ENCODE measurements around the gene IL15RA.

Gene IL15RA

GRCh38 chr10:5933909-5934546 is 43.3 kb downstream of the IL15RA start:
- no peak overlapping the region for H3K4me3 ChIP-seq (ENCODE audit: severe bottlenecking)
- no peaks in the 10 kb centered on the region for H3K9me3 ChIP-seq (ENCODE audit: severe bottlenecking)
- ATAC-seq (ENCODE audit: low read depth) (no peak), DNase-seq (ENCODE audit: low spot score) (no peak)
- TF ChIP-seq CTCF (IDR thresholded peaks at IDR 0.05; ENCODE audit: poor library complexity, severe bottlenecking), result no peak
- H3K27me3 ChIP-seq (ENCODE audit: insufficient read depth, poor library complexity, severe bottlenecking), result no peaks in the 10 kb centered on the region
- H3K36me3 ChIP-seq (ENCODE audit: low read depth), result peaks cover 38% of the 10 kb centered on the region
- no peak overlapping the region for H3K27ac ChIP-seq (ENCODE audit: poor library complexity, severe bottlenecking)
- no peaks in the 10 kb centered on the region for H3K4me1 ChIP-seq (ENCODE audit: insufficient read depth, poor library complexity, severe bottlenecking)

- no peak for TF ChIP-seq CTCF (IDR thresholded peaks at IDR 0.05; ENCODE audit: poor library complexity, severe bottlenecking)
- Histone ChIP-seq H3K4me1 (ENCODE audit: insufficient read depth, poor library complexity, severe bottlenecking) (no peaks in the 10 kb centered on the region), H3K9me3 (ENCODE audit: severe bottlenecking) (no peaks in the 10 kb centered on the region), H3K27me3 (ENCODE audit: insufficient read depth, poor library complexity, severe bottlenecking) (no peaks in the 10 kb centered on the region), H3K4me3 (ENCODE audit: severe bottlenecking) (no peak overlapping the region), H3K36me3 (ENCODE audit: low read depth) (peaks cover 51% of the 10 kb centered on the region), H3K27ac (ENCODE audit: poor library complexity, severe bottlenecking) (no peak overlapping the region)
- DNase-seq (ENCODE audit: low spot score), result no peak
- ATAC-seq (ENCODE audit: low read depth), result no peak
These were observed 45.0 kb downstream of the IL15RA start for GRCh38 chr10:5932345-5932744.

GRCh38 chr10:5930272-5930671 is 47.1 kb downstream of the IL15RA start:
- Histone ChIP-seq H3K36me3 (ENCODE audit: low read depth) (peaks cover 68% of the 10 kb centered on the region), H3K4me3 (ENCODE audit: severe bottlenecking) (no peak overlapping the region), H3K4me1 (ENCODE audit: insufficient read depth, poor library complexity, severe bottlenecking) (no peaks in the 10 kb centered on the region), H3K27me3 (ENCODE audit: insufficient read depth, poor library complexity, severe bottlenecking) (no peaks in the 10 kb centered on the region), H3K9me3 (ENCODE audit: severe bottlenecking) (no peaks in the 10 kb centered on the region), H3K27ac (ENCODE audit: poor library complexity, severe bottlenecking) (no peak overlapping the region)
- ATAC-seq (ENCODE audit: low read depth), result no peak
- TF ChIP-seq CTCF (IDR thresholded peaks at IDR 0.05; ENCODE audit: poor library complexity, severe bottlenecking), result no peak
- DNase-seq (ENCODE audit: low spot score), result no peak

- DNase-seq (ENCODE audit: low spot score) (no peak), ATAC-seq (ENCODE audit: low read depth) (no peak)
- H3K4me3 ChIP-seq (ENCODE audit: severe bottlenecking), result no peak overlapping the region
- TF ChIP-seq CTCF (IDR thresholded peaks at IDR 0.05; ENCODE audit: poor library complexity, severe bottlenecking), result no peak
- no peaks in the 10 kb centered on the region for H3K27me3 ChIP-seq (ENCODE audit: insufficient read depth, poor library complexity, severe bottlenecking)
- no peak overlapping the region for H3K27ac ChIP-seq (ENCODE audit: poor library complexity, severe bottlenecking)
- H3K9me3 ChIP-seq (ENCODE audit: severe bottlenecking), result no peaks in the 10 kb centered on the region
- peaks cover 67% of the 10 kb centered on the region for H3K36me3 ChIP-seq (ENCODE audit: low read depth)
- H3K4me1 ChIP-seq (ENCODE audit: insufficient read depth, poor library complexity, severe bottlenecking), result no peaks in the 10 kb centered on the region
These were observed 47.9 kb downstream of the IL15RA start for GRCh38 chr10:5929442-5929841.

- Histone ChIP-seq H3K27ac (ENCODE audit: poor library complexity, severe bottlenecking) (no peak overlapping the region), H3K36me3 (ENCODE audit: low read depth) (peaks cover 82% of the 10 kb centered on the region), H3K4me1 (ENCODE audit: insufficient read depth, poor library complexity, severe bottlenecking) (no peaks in the 10 kb centered on the region), H3K27me3 (ENCODE audit: insufficient read depth, poor library complexity, severe bottlenecking) (no peaks in the 10 kb centered on the region), H3K9me3 (ENCODE audit: severe bottlenecking) (no peaks in the 10 kb centered on the region), H3K4me3 (ENCODE audit: severe bottlenecking) (no peak overlapping the region)
- DNase-seq (ENCODE audit: low spot score) (no peak), ATAC-seq (ENCODE audit: low read depth) (no peak)
- TF ChIP-seq CTCF (IDR thresholded peaks at IDR 0.05; ENCODE audit: poor library complexity, severe bottlenecking), result no peak
These were observed 50.0 kb downstream of the IL15RA start for GRCh38 chr10:5927306-5927705.
